Ovary (tissue), 3 donors: ENCODE data around the gene TMEM184C.

Source experiments
- CTCF ChIP-seq, 3 donors: fragments of 450-650 bp in 2 of 3; fragments of 200-600 bp in 1 of 3; IDR thresholded peaks; one replicate each; pipeline versions ENCODE4 v1.5.1 to v1.8.0; 2016 to 2022; ENCODE audit warnings: antibody characterized with exemption in 3 of 3, mild to moderate bottlenecking in 1 of 3
- EP300 ChIP-seq: sonication (generic); formaldehyde crosslinking; IDR thresholded peaks from one replicate; pipeline ENCODE4 v1.6.1; 2017; ENCODE audit warnings: antibody characterized with exemption
- POLR2A ChIP-seq: fragments of 450-650 bp; IDR thresholded peaks from one replicate; pipeline ENCODE4 v1.6.1; 2017; ENCODE audit warnings: antibody characterized with exemption, mild to moderate bottlenecking, moderate library complexity
- donor health status: DM: no; HTN: no; CAD: no.

GRCh38 chr4:147596981-147597380 lies 20.2 kb upstream of the TMEM184C start:
- TF ChIP-seq CTCF (IDR thresholded peaks at IDR 0.05) (no peak), EP300 (no peak), POLR2A (no peak)
